Measurements from ENCODE around the gene HLA-DQA2. TPM values are rescaled to one million over a fixed set of nuclear protein-coding genes. Genes with fewer than 3 reads are reported as not detected.

The HLA-DQA2 gene
- total and polyA plus RNA-seq, 2 of the 4 experiments (the other 2 are of a cell fraction), result not detected

DNA sequence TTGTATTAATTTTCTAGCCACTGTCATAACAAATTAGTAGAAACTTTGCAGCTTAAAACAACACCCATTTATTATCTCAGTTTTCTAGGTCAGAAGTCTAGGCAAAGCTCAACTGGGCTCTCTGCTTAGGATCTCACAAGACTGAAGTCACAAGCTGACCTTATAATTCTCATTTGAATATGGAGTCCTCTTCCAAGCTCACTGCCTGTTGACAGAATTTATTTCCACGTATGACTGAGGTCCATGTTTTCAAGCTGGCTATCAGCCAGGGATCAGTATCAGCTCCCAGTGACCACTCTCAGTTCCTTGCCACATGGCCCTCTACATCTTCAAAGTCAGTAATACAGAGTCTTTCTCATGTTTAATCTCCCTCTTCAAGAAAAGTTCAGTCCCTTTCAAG is 33.9 kb downstream of the HLA-DQA2 start:
- no peak overlapping the region for H4K91ac ChIP-seq (ENCODE audit: insufficient read depth, low read depth, low read length)
- H4K20me1 ChIP-seq (ENCODE audit: insufficient read depth, low read length), result no peaks in the 10 kb centered on the region
- in situ Hi-C loops (cut with MboI; ENCODE audit: low sequenced_read_pairs) (no loop called here), dilution Hi-C loops (cut with HindIII; ENCODE audit: low sequenced_read_pairs, unreplicated experiment) (no loop called here), intact Hi-C loops (cut with micrococcal nuclease) (no loop called here)
- POLR2A ChIA-PET (ENCODE audit: unreplicated experiment), result no interaction called here
- H3K14ac ChIP-seq (replicated peaks; ENCODE audit: low read depth, low read length), result no peak overlapping the region
- H2BK5ac ChIP-seq (ENCODE audit: low read depth, low read length, poor library complexity, severe bottlenecking), result no peak overlapping the region
- TF ChIP-seq SMC3 (IDR thresholded peaks at IDR 0.05; ENCODE audit: low read depth, low read length), result no peak
- TF ChIP-seq FOS (IDR thresholded peaks at IDR 0.05; ENCODE audit: low read depth, low read length), result no peak
- no peak for TF ChIP-seq RFX5 (IDR thresholded peaks at IDR 0.05; ENCODE audit: low read depth, low read length)
- no peak for TF ChIP-seq BHLHE40 (IDR thresholded peaks at IDR 0.05; ENCODE audit: low read depth, low read length)
- no peak for TF ChIP-seq RAD21 (IDR thresholded peaks at IDR 0.05; ENCODE audit: low read length)
- TF ChIP-seq MXI1 (IDR thresholded peaks at IDR 0.05; ENCODE audit: borderline replicate concordance, low read depth, low read length), result no peak
- no peak for TF ChIP-seq POLR2A (IDR thresholded peaks at IDR 0.05; ENCODE audit: low read depth, low read length)
- peaks cover 5% of the 10 kb centered on the region for H3K27me3 ChIP-seq (ENCODE audit: control insufficient read depth, insufficient read depth, low read length)
- H4K8ac ChIP-seq (ENCODE audit: low read depth in 2 of 2, low read length in 2 of 2), result no peak overlapping the region
- no peak overlapping the region for H3K23ac ChIP-seq (ENCODE audit: low read depth, low read length)
- H3K36me3 ChIP-seq (ENCODE audit: control insufficient read depth, insufficient read depth, low read length), result no peaks in the 10 kb centered on the region
- no peak overlapping the region for H3K27ac ChIP-seq (ENCODE audit: insufficient read depth, low read length)
- no peak overlapping the region for H3K56ac ChIP-seq (ENCODE audit: extremely low read depth, insufficient read depth, low read length)
- no peak overlapping the region for H2BK20ac ChIP-seq (ENCODE audit: low read depth, low read length)
- ATAC-seq (ENCODE audit: low read depth) (no peak), DNase-seq (no peak)
- BruUV-seq (replicated peaks), result no TSS peak
- no peak overlapping the region for H3K4me2 ChIP-seq (ENCODE audit: low read depth, low read length)
- H2BK120ac ChIP-seq (ENCODE audit: low read depth, low read length), result no peak overlapping the region
- H2BK15ac ChIP-seq (ENCODE audit: low read depth, low read length), result no peak overlapping the region
- H3K9me1 ChIP-seq (ENCODE audit: insufficient read depth, low read length), result no peaks in the 10 kb centered on the region
- no peak overlapping the region for H2AK5ac ChIP-seq (ENCODE audit: low read depth, low read length)
- no peaks in the 10 kb centered on the region for H3K9me3 ChIP-seq (ENCODE audit: control insufficient read depth, insufficient read depth, low read length)
- H2AFZ ChIP-seq (replicated peaks; ENCODE audit: low read length, poor library complexity), result no peak overlapping the region
- H3K4me1 ChIP-seq (ENCODE audit: control insufficient read depth, insufficient read depth, low read length), result no peaks in the 10 kb centered on the region
- CTCF ChIA-PET, result no interaction called here
- H3K18ac ChIP-seq (ENCODE audit: low read depth, low read length), result no peak overlapping the region
- H3K4me3 ChIP-seq (ENCODE audit: insufficient read depth, low read depth, low read length), result no peak overlapping the region
- H3K79me1 ChIP-seq (ENCODE audit: low read depth in 1 of 2, low read length in 2 of 2), result no peaks in the 10 kb centered on the region
- no peak overlapping the region for H2AK9ac ChIP-seq (replicated peaks; ENCODE audit: low read depth, low read length, poor library complexity)
- no peak overlapping the region for H4K5ac ChIP-seq (ENCODE audit: low read depth, low read length)
- WGBS, 2 experiments (ENCODE audit: extremely low coverage in 2 of 2, insufficient read length in 1 of 2), result 10% methylated on average over 1 of the region's 1 CpG; no CpG with 5 or more reads in 1 of the 2 experiments
- no peak overlapping the region for H3K4ac ChIP-seq (ENCODE audit: low read depth, low read length)
- H3K9ac ChIP-seq (ENCODE audit: low read depth, low read length), result no peak overlapping the region
